Measurements from ENCODE around the gene NTM.

Gene NTM

DNA sequence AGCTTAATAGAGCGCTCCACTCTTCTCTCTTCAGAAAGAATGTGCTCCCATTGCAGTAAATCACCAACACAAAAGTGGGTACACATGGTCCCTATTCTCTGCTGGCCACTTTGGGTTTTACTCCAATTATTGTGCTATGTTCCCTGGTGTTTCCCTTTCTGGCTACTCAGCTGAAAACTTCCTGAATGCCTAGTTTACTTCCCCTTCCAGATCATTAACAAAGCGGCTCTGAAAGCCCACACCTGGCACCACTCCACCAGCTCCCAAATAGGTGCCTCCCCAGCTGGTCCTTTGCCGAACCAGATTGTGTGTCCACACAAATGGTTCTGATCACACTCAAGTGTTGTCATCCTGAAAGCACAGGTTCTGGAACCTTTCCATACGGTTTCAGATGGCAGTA, 443.7 kb downstream of the NTM start:
- TF ChIP-seq POLR2AphosphoS5 (IDR thresholded peaks at IDR 0.05; ENCODE audit: low read depth) (no peak), SPI1 (IDR thresholded peaks at IDR 0.05; ENCODE audit: borderline replicate concordance, low read depth) (no peak), GABPA (IDR thresholded peaks at IDR 0.05; ENCODE audit: low read depth) (no peak)
- TF ChIP-seq, protein P1, sequence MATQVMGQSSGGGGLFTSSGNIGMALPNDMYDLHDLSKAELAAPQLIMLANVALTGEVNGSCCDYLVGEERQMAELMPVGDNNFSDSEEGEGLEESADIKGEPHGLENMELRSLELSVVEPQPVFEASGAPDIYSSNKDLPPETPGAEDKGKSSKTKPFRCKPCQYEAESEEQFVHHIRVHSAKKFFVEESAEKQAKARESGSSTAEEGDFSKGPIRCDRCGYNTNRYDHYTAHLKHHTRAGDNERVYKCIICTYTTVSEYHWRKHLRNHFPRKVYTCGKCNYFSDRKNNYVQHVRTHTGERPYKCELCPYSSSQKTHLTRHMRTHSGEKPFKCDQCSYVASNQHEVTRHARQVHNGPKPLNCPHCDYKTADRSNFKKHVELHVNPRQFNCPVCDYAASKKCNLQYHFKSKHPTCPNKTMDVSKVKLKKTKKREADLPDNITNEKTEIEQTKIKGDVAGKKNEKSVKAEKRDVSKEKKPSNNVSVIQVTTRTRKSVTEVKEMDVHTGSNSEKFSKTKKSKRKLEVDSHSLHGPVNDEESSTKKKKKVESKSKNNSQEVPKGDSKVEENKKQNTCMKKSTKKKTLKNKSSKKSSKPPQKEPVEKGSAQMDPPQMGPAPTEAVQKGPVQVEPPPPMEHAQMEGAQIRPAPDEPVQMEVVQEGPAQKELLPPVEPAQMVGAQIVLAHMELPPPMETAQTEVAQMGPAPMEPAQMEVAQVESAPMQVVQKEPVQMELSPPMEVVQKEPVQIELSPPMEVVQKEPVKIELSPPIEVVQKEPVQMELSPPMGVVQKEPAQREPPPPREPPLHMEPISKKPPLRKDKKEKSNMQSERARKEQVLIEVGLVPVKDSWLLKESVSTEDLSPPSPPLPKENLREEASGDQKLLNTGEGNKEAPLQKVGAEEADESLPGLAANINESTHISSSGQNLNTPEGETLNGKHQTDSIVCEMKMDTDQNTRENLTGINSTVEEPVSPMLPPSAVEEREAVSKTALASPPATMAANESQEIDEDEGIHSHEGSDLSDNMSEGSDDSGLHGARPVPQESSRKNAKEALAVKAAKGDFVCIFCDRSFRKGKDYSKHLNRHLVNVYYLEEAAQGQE (IDR thresholded peaks at IDR 0.05; ENCODE audit: insufficient replicate concordance, low read depth): no peak
- TF ChIP-seq, protein P2, sequence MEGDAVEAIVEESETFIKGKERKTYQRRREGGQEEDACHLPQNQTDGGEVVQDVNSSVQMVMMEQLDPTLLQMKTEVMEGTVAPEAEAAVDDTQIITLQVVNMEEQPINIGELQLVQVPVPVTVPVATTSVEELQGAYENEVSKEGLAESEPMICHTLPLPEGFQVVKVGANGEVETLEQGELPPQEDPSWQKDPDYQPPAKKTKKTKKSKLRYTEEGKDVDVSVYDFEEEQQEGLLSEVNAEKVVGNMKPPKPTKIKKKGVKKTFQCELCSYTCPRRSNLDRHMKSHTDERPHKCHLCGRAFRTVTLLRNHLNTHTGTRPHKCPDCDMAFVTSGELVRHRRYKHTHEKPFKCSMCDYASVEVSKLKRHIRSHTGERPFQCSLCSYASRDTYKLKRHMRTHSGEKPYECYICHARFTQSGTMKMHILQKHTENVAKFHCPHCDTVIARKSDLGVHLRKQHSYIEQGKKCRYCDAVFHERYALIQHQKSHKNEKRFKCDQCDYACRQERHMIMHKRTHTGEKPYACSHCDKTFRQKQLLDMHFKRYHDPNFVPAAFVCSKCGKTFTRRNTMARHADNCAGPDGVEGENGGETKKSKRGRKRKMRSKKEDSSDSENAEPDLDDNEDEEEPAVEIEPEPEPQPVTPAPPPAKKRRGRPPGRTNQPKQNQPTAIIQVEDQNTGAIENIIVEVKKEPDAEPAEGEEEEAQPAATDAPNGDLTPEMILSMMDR (IDR thresholded peaks at IDR 0.05; ENCODE audit: insufficient read depth, low read length): no peak
- DNase-seq (ENCODE audit: low read depth in 1 of 2, low spot score in 1 of 2): no peak
- H3K27ac ChIP-seq (replicated peaks): no peak overlapping the region
- H3K27me3 ChIP-seq (ENCODE audit: insufficient read depth, poor library complexity, severe bottlenecking): no peaks in the 10 kb centered on the region
- H3K4me3 ChIP-seq (replicated peaks; ENCODE audit: insufficient read depth, low read length): no peak overlapping the region

- no peak overlapping the region for H3K27ac ChIP-seq (replicated peaks)
- TF ChIP-seq, protein P1 (IDR thresholded peaks at IDR 0.05; ENCODE audit: insufficient replicate concordance, low read depth): no peak
- TF ChIP-seq POLR2AphosphoS5 (IDR thresholded peaks at IDR 0.05; ENCODE audit: low read depth) (no peak), SPI1 (IDR thresholded peaks at IDR 0.05; ENCODE audit: borderline replicate concordance, low read depth) (no peak), GABPA (IDR thresholded peaks at IDR 0.05; ENCODE audit: low read depth) (no peak)
- TF ChIP-seq, protein P2 (IDR thresholded peaks at IDR 0.05; ENCODE audit: insufficient read depth, low read length): no peak
- DNase-seq (ENCODE audit: low read depth in 1 of 2, low spot score in 1 of 2): no peak
Measured at GRCh38 chr11:131815590-131815989, 445.2 kb downstream of the NTM start.

DNA sequence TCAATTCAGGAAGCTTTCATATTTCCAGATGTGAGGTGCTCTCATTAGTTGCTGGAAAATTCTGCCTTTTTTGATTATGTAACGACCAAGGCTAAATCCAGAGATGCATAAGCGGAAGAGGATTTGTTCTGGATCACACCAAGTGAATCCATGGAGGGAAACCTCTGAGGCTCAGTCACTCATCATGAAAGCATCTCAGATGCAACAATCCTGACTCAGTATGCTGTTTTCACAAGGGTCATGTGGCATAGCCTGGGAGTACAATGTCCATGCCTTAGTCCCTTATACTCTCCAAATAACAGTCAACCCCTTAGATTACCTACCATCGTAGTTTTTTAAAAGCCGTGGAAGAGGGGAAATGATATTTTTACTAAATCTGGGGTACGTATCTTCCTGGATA, 445.6 kb downstream of the NTM start:
- no peak for TF ChIP-seq SPI1 (IDR thresholded peaks at IDR 0.05; ENCODE audit: borderline replicate concordance, low read depth)
- TF ChIP-seq, protein P1 (IDR thresholded peaks at IDR 0.05; ENCODE audit: insufficient replicate concordance, low read depth): no peak
- no peak for TF ChIP-seq POLR2AphosphoS5 (IDR thresholded peaks at IDR 0.05; ENCODE audit: low read depth)
- no peak for TF ChIP-seq GABPA (IDR thresholded peaks at IDR 0.05; ENCODE audit: low read depth)
- TF ChIP-seq, protein P2 (IDR thresholded peaks at IDR 0.05; ENCODE audit: insufficient read depth, low read length): no peak
- no peak for DNase-seq (ENCODE audit: low read depth in 1 of 2, low spot score in 1 of 2)
- Histone ChIP-seq H3K4me3 (replicated peaks; ENCODE audit: insufficient read depth, low read length) (no peak overlapping the region), H3K27ac (replicated peaks) (no peak overlapping the region), H3K27me3 (ENCODE audit: insufficient read depth, poor library complexity, severe bottlenecking) (no peaks in the 10 kb centered on the region)

More at GRCh38 chr11:131815590-131815989, 445.2 kb downstream of the NTM start:
- Histone ChIP-seq H3K4me3 (replicated peaks; ENCODE audit: insufficient read depth, low read length) (no peak overlapping the region), H3K27me3 (ENCODE audit: insufficient read depth, poor library complexity, severe bottlenecking) (no peaks in the 10 kb centered on the region)
